ENCODE results near the gene EZR.

EZR gene

GRCh38 chr6:158759966-158760617 lies 59.1 kb downstream of the EZR start:
- TF ChIP-seq CTCF (IDR thresholded peaks at IDR 0.05; ENCODE audit: insufficient read depth, low read depth, low read length, missing control alignments) = no peak
- DNase-seq (ENCODE audit: low read depth) = no peak

GRCh38 chr6:158758941-158759479 lies 60.2 kb downstream of the EZR start:
- no peak overlapping the region for H3K4me3 ChIP-seq (ENCODE audit: low read depth, low read length)
- no peak for DNase-seq (ENCODE audit: low read depth)
- TF ChIP-seq CTCF (IDR thresholded peaks at IDR 0.05; ENCODE audit: insufficient read depth, low read depth, low read length, missing control alignments) = no peak

More at GRCh38 chr6:158759966-158760617, 59.1 kb downstream of the EZR start:
- H3K4me3 ChIP-seq (ENCODE audit: low read depth, low read length) = no peak overlapping the region

- H3K4me3 ChIP-seq (ENCODE audit: low read depth, low read length) = no peak overlapping the region
- DNase-seq (ENCODE audit: low read depth) = no peak
- TF ChIP-seq CTCF (IDR thresholded peaks at IDR 0.05; ENCODE audit: insufficient read depth, low read depth, low read length, missing control alignments) = no peak
These were observed 60.7 kb downstream of the EZR start for GRCh38 chr6:158758451-158758860.

DNA sequence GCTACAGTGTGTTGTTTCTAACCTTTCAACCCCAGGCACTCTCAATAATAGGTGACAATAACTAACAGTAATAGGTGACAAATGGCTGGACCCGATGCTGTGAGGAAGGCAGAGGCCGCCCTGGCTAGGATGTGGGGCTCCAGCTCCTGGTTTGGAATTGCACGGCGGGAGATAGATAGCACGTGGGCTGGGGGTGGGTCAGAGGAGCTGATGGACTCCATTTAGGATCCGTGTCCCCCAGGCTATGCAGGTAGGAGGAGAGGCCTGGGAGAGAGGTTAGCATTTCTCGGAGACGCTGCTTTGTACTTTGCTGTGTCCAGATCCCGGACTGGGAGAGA lies 61.4 kb downstream of the EZR start:
- no peak for TF ChIP-seq CTCF (IDR thresholded peaks at IDR 0.05; ENCODE audit: insufficient read depth, low read depth, low read length, missing control alignments)
- no peak for DNase-seq (ENCODE audit: low read depth)
- H3K4me3 ChIP-seq (ENCODE audit: low read depth, low read length) = no peak overlapping the region

GRCh38 chr6:158756977-158757752 lies 62.0 kb downstream of the EZR start:
- H3K4me3 ChIP-seq (ENCODE audit: low read depth, low read length) = no peak overlapping the region
- TF ChIP-seq CTCF (IDR thresholded peaks at IDR 0.05; ENCODE audit: insufficient read depth, low read depth, low read length, missing control alignments) = no peak
- no peak for DNase-seq (ENCODE audit: low read depth)

GRCh38 chr6:158756126-158756525 lies 63.0 kb downstream of the EZR start:
- DNase-seq (ENCODE audit: low read depth) = no peak
- no peak for TF ChIP-seq CTCF (IDR thresholded peaks at IDR 0.05; ENCODE audit: insufficient read depth, low read depth, low read length, missing control alignments)
- H3K4me3 ChIP-seq (ENCODE audit: low read depth, low read length) = no peak overlapping the region
